ENCODE results near the gene TRIML1. TPM values are rescaled to one million over a fixed set of nuclear protein-coding genes. Genes with fewer than 3 reads are reported as not detected.

TRIML1 gene
- total RNA-seq, 1 experiment from 2014 or later, result not detected

DNA sequence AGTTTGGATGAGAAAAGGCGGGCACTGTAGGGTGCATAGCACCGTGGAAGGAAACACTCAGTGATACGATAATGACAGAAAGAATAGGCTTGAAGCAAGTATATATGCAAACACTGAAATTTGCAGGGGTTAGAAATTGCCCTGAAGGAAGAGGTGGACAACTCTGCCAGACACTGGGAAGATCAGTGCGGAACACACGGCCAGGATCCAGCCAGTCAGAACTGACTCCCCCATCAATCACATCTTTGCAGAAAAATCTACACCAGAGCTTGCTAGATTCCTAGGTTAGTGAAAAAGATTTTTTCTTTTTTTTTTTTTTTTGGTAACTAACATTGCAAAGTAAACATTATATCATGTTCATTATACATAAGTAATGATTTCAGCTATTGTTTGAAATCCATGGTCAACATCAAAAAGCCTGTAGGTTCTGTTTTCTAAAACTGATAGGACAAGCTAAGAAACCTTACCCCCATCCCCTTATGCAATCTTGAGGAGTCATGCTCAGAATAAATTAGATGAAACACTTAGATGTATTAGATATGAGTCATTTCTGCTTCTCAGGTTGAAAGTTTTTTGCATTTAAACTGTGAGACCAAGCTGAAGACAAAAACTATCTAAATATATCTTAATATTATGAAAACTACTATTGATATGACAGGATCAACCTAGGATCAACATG is 38.9 kb downstream of the TRIML1 start:
- ATAC-seq, result no peak
- CTCF ChIA-PET, result no interaction called here
- no TSS peak for BruUV-seq (replicated peaks)

More for the DNA sequence above, 38.9 kb downstream of the TRIML1 start:
- no peaks in the 10 kb centered on the region for H3K79me2 ChIP-seq (ENCODE audit: insufficient read depth, low read length)
- H3K4me2 ChIP-seq (ENCODE audit: low read length), result no peak overlapping the region
- intact Hi-C loops (cut with micrococcal nuclease), result no loop called here
- RAD21 ChIA-PET (ENCODE audit: low non-redundant PET in 1 of 2, low total read pairs in 2 of 2, uncharacterized antibody in 2 of 2, unreplicated experiment in 2 of 2), result no interaction called here
- H3K4me3 ChIP-seq (replicated peaks in 1 of 2; ENCODE audit: low read depth in 1 of 2, low read length in 2 of 2), result no peak overlapping the region
- H3K9me2 ChIP-seq (ENCODE audit: insufficient read depth), result no peaks in the 10 kb centered on the region; the same call in 1 of the 2 replicates
- no peaks in the 10 kb centered on the region for H4K20me1 ChIP-seq (ENCODE audit: insufficient read depth)
- no peak overlapping the region for H2AFZ ChIP-seq (ENCODE audit: low read depth, low read length, poor library complexity, severe bottlenecking)
- H3K9ac ChIP-seq (ENCODE audit: low read length), result no peak overlapping the region
- POLR2A ChIA-PET, result no interaction called here
- DNase-seq (ENCODE audit: low read depth, low spot score), result no peak
- no peaks in the 10 kb centered on the region for H3K36me3 ChIP-seq (ENCODE audit: control insufficient read depth in 1 of 2, insufficient read depth in 2 of 2, low read length in 2 of 2)
- H3K27me3 ChIP-seq (ENCODE audit: insufficient read depth, low read length), result no peaks in the 10 kb centered on the region
- no peaks in the 10 kb centered on the region for H3K9me3 ChIP-seq (ENCODE audit: control insufficient read depth in 1 of 2, insufficient read depth in 1 of 2, low read depth in 1 of 2, low read length in 2 of 2)
- TF ChIP-seq TCF7L2 (IDR thresholded peaks at IDR 0.05; ENCODE audit: borderline replicate concordance, extremely low read depth, insufficient read depth, insufficient read length), result no peak
- no peak for TF ChIP-seq EGR1 (IDR thresholded peaks at IDR 0.05; ENCODE audit: low read depth)
- no peak for TF ChIP-seq CBX3 (IDR thresholded peaks at IDR 0.05; ENCODE audit: low read depth)
- TF ChIP-seq ZNF274 (IDR thresholded peaks at IDR 0.05; ENCODE audit: low read depth, low read length), result no peak
- no peak for TF ChIP-seq MAX (IDR thresholded peaks at IDR 0.05)
- TF ChIP-seq, protein P1, sequence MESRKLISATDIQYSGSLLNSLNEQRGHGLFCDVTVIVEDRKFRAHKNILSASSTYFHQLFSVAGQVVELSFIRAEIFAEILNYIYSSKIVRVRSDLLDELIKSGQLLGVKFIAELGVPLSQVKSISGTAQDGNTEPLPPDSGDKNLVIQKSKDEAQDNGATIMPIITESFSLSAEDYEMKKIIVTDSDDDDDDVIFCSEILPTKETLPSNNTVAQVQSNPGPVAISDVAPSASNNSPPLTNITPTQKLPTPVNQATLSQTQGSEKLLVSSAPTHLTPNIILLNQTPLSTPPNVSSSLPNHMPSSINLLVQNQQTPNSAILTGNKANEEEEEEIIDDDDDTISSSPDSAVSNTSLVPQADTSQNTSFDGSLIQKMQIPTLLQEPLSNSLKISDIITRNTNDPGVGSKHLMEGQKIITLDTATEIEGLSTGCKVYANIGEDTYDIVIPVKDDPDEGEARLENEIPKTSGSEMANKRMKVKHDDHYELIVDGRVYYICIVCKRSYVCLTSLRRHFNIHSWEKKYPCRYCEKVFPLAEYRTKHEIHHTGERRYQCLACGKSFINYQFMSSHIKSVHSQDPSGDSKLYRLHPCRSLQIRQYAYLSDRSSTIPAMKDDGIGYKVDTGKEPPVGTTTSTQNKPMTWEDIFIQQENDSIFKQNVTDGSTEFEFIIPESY (IDR thresholded peaks at IDR 0.05; ENCODE audit: extremely low read depth, insufficient replicate concordance, low read length), result no peak
- TF ChIP-seq JUND (IDR thresholded peaks at IDR 0.05), result no peak
- TF ChIP-seq POLR2AphosphoS5 (IDR thresholded peaks at IDR 0.05; ENCODE audit: low read depth, low read length), result no peak
- TF ChIP-seq YY1 (IDR thresholded peaks at IDR 0.05; ENCODE audit: extremely low read depth, insufficient replicate concordance, low read depth, low read length), result no peak
- TF ChIP-seq, protein P2, sequence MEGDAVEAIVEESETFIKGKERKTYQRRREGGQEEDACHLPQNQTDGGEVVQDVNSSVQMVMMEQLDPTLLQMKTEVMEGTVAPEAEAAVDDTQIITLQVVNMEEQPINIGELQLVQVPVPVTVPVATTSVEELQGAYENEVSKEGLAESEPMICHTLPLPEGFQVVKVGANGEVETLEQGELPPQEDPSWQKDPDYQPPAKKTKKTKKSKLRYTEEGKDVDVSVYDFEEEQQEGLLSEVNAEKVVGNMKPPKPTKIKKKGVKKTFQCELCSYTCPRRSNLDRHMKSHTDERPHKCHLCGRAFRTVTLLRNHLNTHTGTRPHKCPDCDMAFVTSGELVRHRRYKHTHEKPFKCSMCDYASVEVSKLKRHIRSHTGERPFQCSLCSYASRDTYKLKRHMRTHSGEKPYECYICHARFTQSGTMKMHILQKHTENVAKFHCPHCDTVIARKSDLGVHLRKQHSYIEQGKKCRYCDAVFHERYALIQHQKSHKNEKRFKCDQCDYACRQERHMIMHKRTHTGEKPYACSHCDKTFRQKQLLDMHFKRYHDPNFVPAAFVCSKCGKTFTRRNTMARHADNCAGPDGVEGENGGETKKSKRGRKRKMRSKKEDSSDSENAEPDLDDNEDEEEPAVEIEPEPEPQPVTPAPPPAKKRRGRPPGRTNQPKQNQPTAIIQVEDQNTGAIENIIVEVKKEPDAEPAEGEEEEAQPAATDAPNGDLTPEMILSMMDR (IDR thresholded peaks at IDR 0.05 in 2 of 3, conservative IDR thresholded peaks at IDR 0.05 in 1 of 3; ENCODE audit: borderline replicate concordance in 1 of 3, insufficient read depth in 1 of 3, low read depth in 2 of 3, low read length in 2 of 3), result no peak
- TF ChIP-seq EZH2phosphoT487 (IDR thresholded peaks at IDR 0.05; ENCODE audit: borderline replicate concordance), result no peak
- TF ChIP-seq EZH2 (IDR thresholded peaks at IDR 0.05), result no peak
- H3K4me1 ChIP-seq (ENCODE audit: control insufficient read depth in 1 of 2, insufficient read depth in 2 of 2, low read length in 2 of 2), result no peaks in the 10 kb centered on the region
- no peak overlapping the region for H3K27ac ChIP-seq (ENCODE audit: low read depth, low read length)

Data from HCT116 (cell line).